ENCODE data around the gene TMEM92. TPM values are rescaled to one million over a fixed set of nuclear protein-coding genes. Genes with fewer than 3 reads are reported as not detected.

The TMEM92 gene
- total RNA-seq, 1 donor from 2014 or later, result 3.5 TPM

GRCh38 chr17:50279181-50279526 is 4.9 kb downstream of the TMEM92 start:
- H3K27me3 Mint-ChIP-seq (ENCODE audit: low read depth), result peaks cover 23% of the 10 kb centered on the region
- H3K4me3 Mint-ChIP-seq, result no peak overlapping the region
- H3K9me3 Mint-ChIP-seq, result no peaks in the 10 kb centered on the region
- peaks cover 7% of the 10 kb centered on the region for H3K4me1 Mint-ChIP-seq
- no peak for DNase-seq (ENCODE audit: low read depth, low spot score)
- H3K27ac Mint-ChIP-seq (ENCODE audit: unreplicated experiment), result no peak overlapping the region
- no peaks in the 10 kb centered on the region for H3K36me3 Mint-ChIP-seq (ENCODE audit: low read depth)
- no peak for TF ChIP-seq CTCF (conservative IDR thresholded peaks at IDR 0.05)

GRCh38 chr17:50279639-50280038 is 5.4 kb downstream of the TMEM92 start:
- H3K36me3 Mint-ChIP-seq (ENCODE audit: low read depth), result no peaks in the 10 kb centered on the region
- H3K27me3 Mint-ChIP-seq (ENCODE audit: low read depth), result peaks cover 21% of the 10 kb centered on the region
- H3K27ac Mint-ChIP-seq (ENCODE audit: unreplicated experiment), result no peak overlapping the region
- no peak overlapping the region for H3K4me3 Mint-ChIP-seq
- H3K9me3 Mint-ChIP-seq, result no peaks in the 10 kb centered on the region
- DNase-seq (ENCODE audit: low read depth, low spot score), result no peak
- H3K4me1 Mint-ChIP-seq, result peaks cover 10% of the 10 kb centered on the region
- no peak for TF ChIP-seq CTCF (conservative IDR thresholded peaks at IDR 0.05)

- Mint-ChIP-seq H3K9me3 (no peaks in the 10 kb centered on the region), H3K27ac (ENCODE audit: unreplicated experiment) (no peak overlapping the region), H3K4me1 (peaks cover 10% of the 10 kb centered on the region), H3K27me3 (ENCODE audit: low read depth) (peaks cover 16% of the 10 kb centered on the region), H3K4me3 (no peak overlapping the region), H3K36me3 (ENCODE audit: low read depth) (no peaks in the 10 kb centered on the region)
- no peak for DNase-seq (ENCODE audit: low read depth, low spot score)
- no peak for TF ChIP-seq CTCF (conservative IDR thresholded peaks at IDR 0.05)
Observed at GRCh38 chr17:50280068-50280467, 5.8 kb downstream of the TMEM92 start.

GRCh38 chr17:50280801-50281441 is 6.7 kb downstream of the TMEM92 start:
- Mint-ChIP-seq H3K9me3 (no peaks in the 10 kb centered on the region), H3K4me1 (peaks cover 10% of the 10 kb centered on the region), H3K36me3 (ENCODE audit: low read depth) (no peaks in the 10 kb centered on the region), H3K4me3 (no peak overlapping the region), H3K27ac (ENCODE audit: unreplicated experiment) (no peak overlapping the region), H3K27me3 (ENCODE audit: low read depth) (peaks cover 11% of the 10 kb centered on the region)
- TF ChIP-seq CTCF (conservative IDR thresholded peaks at IDR 0.05), result no peak
- no peak for DNase-seq (ENCODE audit: low read depth, low spot score)

GRCh38 chr17:50281739-50282401 is 7.6 kb downstream of the TMEM92 start:
- H3K9me3 Mint-ChIP-seq, result no peaks in the 10 kb centered on the region
- no peak for DNase-seq (ENCODE audit: low read depth, low spot score)
- peaks cover 7% of the 10 kb centered on the region for H3K27me3 Mint-ChIP-seq (ENCODE audit: low read depth)
- H3K36me3 Mint-ChIP-seq (ENCODE audit: low read depth), result no peaks in the 10 kb centered on the region
- no peak overlapping the region for H3K4me3 Mint-ChIP-seq
- H3K27ac Mint-ChIP-seq (ENCODE audit: unreplicated experiment), result no peak overlapping the region
- peaks cover 13% of the 10 kb centered on the region for H3K4me1 Mint-ChIP-seq
- TF ChIP-seq CTCF (conservative IDR thresholded peaks at IDR 0.05), result no peak
